Gastrocnemius medialis (tissue), 4 donors: Measurements from ENCODE around the gene POLR3B.

ENCODE experiments used
- CTCF ChIP-seq, 5 experiments: fragments of 450-650 bp in 3 of 5; fragments of 200-600 bp in 2 of 5; sonication (generic) in 2 of 5; IDR thresholded peaks in 4 of 5; conservative IDR thresholded peaks in 1 of 5; 1 replicate in 4 of 5; 2 replicates in 1 of 5; pipeline ENCODE4 v1.5.1; 2016 to 2019; ENCODE audit warnings: antibody characterized with exemption in 5 of 5, mild to moderate bottlenecking in 3 of 5, moderate library complexity in 3 of 5
- POLR2A ChIP-seq, 2 donors: fragments of 450-650 bp; IDR thresholded peaks; one replicate each; pipeline ENCODE4 v1.6.1; 2017; ENCODE audit warnings: antibody characterized with exemption in 2 of 2, mild to moderate bottlenecking in 2 of 2, moderate library complexity in 2 of 2

- TF ChIP-seq CTCF (IDR thresholded peaks at IDR 0.05 in 4 of 5, conservative IDR thresholded peaks at IDR 0.05 in 1 of 5) = no peak
- no peak for TF ChIP-seq POLR2A (IDR thresholded peaks at IDR 0.05)
These were observed 2.3 kb downstream of the POLR3B start for GRCh38 chr12:106359646-106360399.
